ENCODE data around the gene PAM16. TPM values are rescaled to one million over a fixed set of nuclear protein-coding genes. Genes with fewer than 3 reads are reported as not detected.

Gene PAM16
- total RNA-seq, 4 donors from 2014 or later, result 26.5 to 40.5 (median 29.2) TPM

GRCh38 chr16:4361944-4362311 is 10.8 kb upstream of the PAM16 start:
- no peak overlapping the region for H3K4me3 ChIP-seq
- WGBS, 2 donors (ENCODE audit: low coverage in 1 of 2), result 93% methylated on average over 9 of the region's 12 CpGs; no CpG with 5 or more reads in 1 of the 2 donors
- in situ Hi-C loops (cut with MboI; ENCODE audit: low pct_ligation_motif_present in 1 of 4, low pct_unique_long_range_greater_than_20kb in 1 of 4, low sequenced_read_pairs in 3 of 4) (loop anchor here in 1 of 4 donors (5.0 kb wide), 1 partner anchor 40 kb away; no protein-coding TSS in a partner anchor), intact Hi-C loops (cut with DNase I; ENCODE audit: low total_unique reads) (loop anchor here (1.0 kb wide), 1 partner anchor 114 kb away; the partner anchor contains the start of gene HMOX2)
- no peaks in the 10 kb centered on the region for H3K9me3 ChIP-seq
- TF ChIP-seq EP300 (IDR thresholded peaks at IDR 0.05; ENCODE audit: low read depth) (no peak), POLR2A (IDR thresholded peaks at IDR 0.05) (no peak), CTCF (IDR thresholded peaks at IDR 0.05) (no peak), POLR2AphosphoS5 (IDR thresholded peaks at IDR 0.05) (no peak)
- no peak for DNase-seq
- peaks cover 0 to 11% (median 0%) of the 10 kb centered on the region in 4 donors for H3K36me3 ChIP-seq
- no peak overlapping the region for H3K27ac ChIP-seq
- H3K4me1 ChIP-seq, result no peaks in the 10 kb centered on the region
- no peaks in the 10 kb centered on the region for H3K27me3 ChIP-seq

- in situ Hi-C loops (cut with MboI; ENCODE audit: low pct_ligation_motif_present in 1 of 4, low pct_unique_long_range_greater_than_20kb in 1 of 4, low sequenced_read_pairs in 3 of 4), result loop anchor here in 1 of 4 donors (5.0 kb wide), 1 partner anchor 41 kb away; no protein-coding TSS in a partner anchor
Observed at GRCh38 chr16:4361033-4361943, 10.2 kb upstream of the PAM16 start.

GRCh38 chr16:4360538-4361021 is 9.5 kb upstream of the PAM16 start:
- Histone ChIP-seq H3K9me3 (no peaks in the 10 kb centered on the region), H3K4me1 (no peaks in the 10 kb centered on the region), H3K27me3 (no peaks in the 10 kb centered on the region), H3K36me3 (peaks cover 0 to 11% (median 0%) of the 10 kb centered on the region in 4 donors), H3K27ac (no peak overlapping the region), H3K4me3 (no peak overlapping the region)
- in situ Hi-C loops (cut with MboI; ENCODE audit: low pct_ligation_motif_present in 1 of 4, low pct_unique_long_range_greater_than_20kb in 1 of 4, low sequenced_read_pairs in 3 of 4) (loop anchor here in 1 of 4 donors (5.0 kb wide), 1 partner anchor 42 kb away; no protein-coding TSS in a partner anchor), intact Hi-C loops (cut with DNase I; ENCODE audit: low total_unique reads) (no loop called here)
- DNase-seq, result no peak
- 88 to 100% methylated on average over 3 to 11 of the region's 11 CpGs for WGBS, 2 donors (ENCODE audit: low coverage in 1 of 2)
- TF ChIP-seq CTCF (IDR thresholded peaks at IDR 0.05), result no peak
- TF ChIP-seq EP300 (IDR thresholded peaks at IDR 0.05; ENCODE audit: low read depth), result no peak
- no peak for TF ChIP-seq POLR2A (IDR thresholded peaks at IDR 0.05)
- no peak for TF ChIP-seq POLR2AphosphoS5 (IDR thresholded peaks at IDR 0.05)

More at GRCh38 chr16:4361033-4361943, 10.2 kb upstream of the PAM16 start:
- H3K27me3 ChIP-seq, result no peaks in the 10 kb centered on the region
- H3K4me3 ChIP-seq, result no peak overlapping the region
- intact Hi-C loops (cut with DNase I; ENCODE audit: low total_unique reads), result no loop called here
- DNase-seq, result no peak
- TF ChIP-seq EP300 (IDR thresholded peaks at IDR 0.05; ENCODE audit: low read depth), result no peak
- no peak for TF ChIP-seq POLR2AphosphoS5 (IDR thresholded peaks at IDR 0.05)
- TF ChIP-seq POLR2A (IDR thresholded peaks at IDR 0.05), result no peak
- no peak for TF ChIP-seq CTCF (IDR thresholded peaks at IDR 0.05)
- WGBS, 2 donors (ENCODE audit: low coverage in 1 of 2), result 97% methylated on average over 25 of the region's 28 CpGs; no CpG with 5 or more reads in 1 of the 2 donors
- H3K36me3 ChIP-seq, result peaks cover 0 to 11% (median 0%) of the 10 kb centered on the region in 4 donors
- H3K9me3 ChIP-seq, result no peaks in the 10 kb centered on the region
- H3K27ac ChIP-seq, result no peak overlapping the region
- H3K4me1 ChIP-seq, result no peaks in the 10 kb centered on the region

- Histone ChIP-seq H3K9me3 (no peaks in the 10 kb centered on the region), H3K4me1 (no peaks in the 10 kb centered on the region), H3K27me3 (no peaks in the 10 kb centered on the region), H3K36me3 (peaks cover 0 to 11% (median 0%) of the 10 kb centered on the region in 4 donors), H3K27ac (no peak overlapping the region), H3K4me3 (no peak overlapping the region)
- TF ChIP-seq EP300 (IDR thresholded peaks at IDR 0.05; ENCODE audit: low read depth) (no peak), POLR2A (IDR thresholded peaks at IDR 0.05) (no peak), POLR2AphosphoS5 (IDR thresholded peaks at IDR 0.05) (no peak), CTCF (IDR thresholded peaks at IDR 0.05) (no peak)
- intact Hi-C loops (cut with DNase I; ENCODE audit: low total_unique reads), result loop anchor here (1.0 to 10.0 kb wide), 2 partner anchors 42 to 735 kb away; partner anchors contain the start of gene EEF2KMT
- 88 to 90% methylated on average over 2 to 3 of the region's 3 CpGs for WGBS, 2 donors (ENCODE audit: low coverage in 1 of 2)
- in situ Hi-C loops (cut with MboI; ENCODE audit: low pct_ligation_motif_present in 1 of 4, low pct_unique_long_range_greater_than_20kb in 1 of 4, low sequenced_read_pairs in 3 of 4), result loop anchor here in 3 of 4 donors (5.0 to 10.0 kb wide), 3 partner anchors 42 to 55 kb away; partner anchors contain the start of gene CORO7 (in 1 of the 3)
- DNase-seq, result no peak
Observed at GRCh38 chr16:4359914-4360313, 8.8 kb upstream of the PAM16 start.
